Karpas-422 (cell line): ENCODE measurements around the gene ATP6V1F. TPM values are rescaled to one million over a fixed set of nuclear protein-coding genes. Genes with fewer than 3 reads are reported as not detected.

Experiments
- total RNA-seq: library from RNA; depleted of rRNA; stranded (reverse); fragments of >200 nt; shearing (Covaris generic); gene quantifications from 2 replicates; pipeline ENCODE4 v1.2.3, GENCODE V29; 2014; ENCODE audit warnings: low replicate concordance; rRNA removed

Gene ATP6V1F
- total RNA-seq, 1 experiment from 2014 or later: 208 TPM

Other genes with a start within 250 kb of the ATP6V1F start
- gene GARIN1A, start 190.6 kb upstream of the ATP6V1F start, total RNA-seq: 1.1 and 1.8 TPM in 2 replicates
- 33.3 and 42.1 TPM in 2 replicates for gene CALU, start 123.5 kb upstream of the ATP6V1F start, total RNA-seq
- gene OPN1SW, start 87.1 kb upstream of the ATP6V1F start, total RNA-seq: not detected in 2 replicates
- gene CCDC136, start 70.9 kb upstream of the ATP6V1F start, total RNA-seq: 25.9 and 32.5 TPM in 2 replicates
- gene FLNC, start 32.5 kb upstream of the ATP6V1F start, total RNA-seq: not detected in 2 replicates
- gene KCP, start 47.9 kb downstream of the ATP6V1F start, total RNA-seq: 1.6 and 11.7 TPM in 2 replicates
- 7.8 and 11.5 TPM in 2 replicates for gene IRF5, start 75.1 kb downstream of the ATP6V1F start, total RNA-seq
- gene TNPO3, start 192.3 kb downstream of the ATP6V1F start, total RNA-seq: 54.0 and 57.0 TPM in 2 replicates